ENCODE data around the gene DPAGT1. TPM values are rescaled to one million over a fixed set of nuclear protein-coding genes. Genes with fewer than 3 reads are reported as not detected.
A peak's percentile ranks its signal among the peaks of the same experiment; 100 is the strongest.

Gene DPAGT1
- total RNA-seq, 1 experiment from 2014 or later: 45.1 TPM

GRCh38 chr11:119100246-119100970 is 1.2 kb downstream of the DPAGT1 start:
- Histone ChIP-seq H3K4me2 (ENCODE audit: low read length) (peak overlapping the region; percentile 89), H3K27me3 (ENCODE audit: insufficient read depth, low read length) (no peaks in the 10 kb centered on the region), H3K36me3 (ENCODE audit: control insufficient read depth in 1 of 2, insufficient read depth in 2 of 2, low read length in 2 of 2) (peaks cover 10 to 25% of the 10 kb centered on the region in 2 experiments; a peak in 3 of 4 replicates), H3K27ac (ENCODE audit: low read depth, low read length) (peak overlapping the region; percentile 96), H3K4me1 (ENCODE audit: control insufficient read depth in 1 of 2, insufficient read depth in 2 of 2, low read length in 2 of 2) (peaks cover 30 to 40% of the 10 kb centered on the region in 2 experiments), H3K4me3 (replicated peaks in 1 of 2; ENCODE audit: low read depth in 1 of 2, low read length in 2 of 2) (peak overlapping the region; percentile 58 to 78), H4K20me1 (ENCODE audit: insufficient read depth) (no peaks in the 10 kb centered on the region), H3K9ac (ENCODE audit: low read length) (peak overlapping the region; percentile 81), H3K9me2 (ENCODE audit: insufficient read depth) (no peaks in the 10 kb centered on the region), H2AFZ (ENCODE audit: low read depth, low read length, poor library complexity, severe bottlenecking) (no peak overlapping the region), H3K9me3 (ENCODE audit: control insufficient read depth in 1 of 2, insufficient read depth in 1 of 2, low read depth in 1 of 2, low read length in 2 of 2) (no peaks in the 10 kb centered on the region), H3K79me2 (ENCODE audit: insufficient read depth, low read length) (peaks cover 32% of the 10 kb centered on the region)
- ChIA-PET POLR2A (no interaction called here), CTCF (no interaction called here), RAD21 (ENCODE audit: low non-redundant PET in 1 of 2, low total read pairs in 2 of 2, uncharacterized antibody in 2 of 2, unreplicated experiment in 2 of 2) (no interaction called here)
- ATAC-seq (0 out of 2 replicates have a peak, but pooled peaks have one; percentile 3), DNase-seq (ENCODE audit: low read depth, low spot score) (peak; percentile 61)
- BruUV-seq (replicated peaks): no TSS peak
- intact Hi-C loops (cut with micrococcal nuclease): loop anchor here (2.0 to 10.0 kb wide), 6 partner anchors 68 to 372 kb away; partner anchors contain the start of genes NLRX1 and USP2
- peak in 2 of 3 experiments; percentile 61 to 63; a peak in 4 of 6 replicates for TF ChIP-seq CTCF (IDR thresholded peaks at IDR 0.05 in 2 of 3, conservative IDR thresholded peaks at IDR 0.05 in 1 of 3; ENCODE audit: borderline replicate concordance in 1 of 3, insufficient read depth in 1 of 3, low read depth in 2 of 3, low read length in 2 of 3)
- TF ChIP-seq ZFX (IDR thresholded peaks at IDR 0.05): no peak
- TF ChIP-seq ELF1 (IDR thresholded peaks at IDR 0.05; ENCODE audit: borderline replicate concordance, low read depth): no peak

GRCh38 chr11:119099711-119100110 is 1.9 kb downstream of the DPAGT1 start:
- Histone ChIP-seq H3K79me2 (ENCODE audit: insufficient read depth, low read length) (peaks cover 37% of the 10 kb centered on the region), H4K20me1 (ENCODE audit: insufficient read depth) (no peaks in the 10 kb centered on the region), H3K36me3 (ENCODE audit: control insufficient read depth in 1 of 2, insufficient read depth in 2 of 2, low read length in 2 of 2) (peaks cover 10 to 25% of the 10 kb centered on the region in 2 experiments; a peak in 3 of 4 replicates), H3K27me3 (ENCODE audit: insufficient read depth, low read length) (no peaks in the 10 kb centered on the region), H3K27ac (ENCODE audit: low read depth, low read length) (peak overlapping the region; percentile 96; the same call in 1 of the 2 replicates), H3K9me2 (ENCODE audit: insufficient read depth) (no peaks in the 10 kb centered on the region), H3K9ac (ENCODE audit: low read length) (peak overlapping the region; percentile 81; the same call in 1 of the 2 replicates), H3K4me3 (replicated peaks in 1 of 2; ENCODE audit: low read depth in 1 of 2, low read length in 2 of 2) (peak overlapping the region; percentile 58 to 78), H3K4me2 (ENCODE audit: low read length) (peak overlapping the region; percentile 89), H3K9me3 (ENCODE audit: control insufficient read depth in 1 of 2, insufficient read depth in 1 of 2, low read depth in 1 of 2, low read length in 2 of 2) (no peaks in the 10 kb centered on the region), H3K4me1 (ENCODE audit: control insufficient read depth in 1 of 2, insufficient read depth in 2 of 2, low read length in 2 of 2) (peaks cover 30 to 40% of the 10 kb centered on the region in 2 experiments), H2AFZ (ENCODE audit: low read depth, low read length, poor library complexity, severe bottlenecking) (no peak overlapping the region)
- BruUV-seq (replicated peaks): no TSS peak
- ChIA-PET RAD21 (ENCODE audit: low non-redundant PET in 1 of 2, low total read pairs in 2 of 2, uncharacterized antibody in 2 of 2, unreplicated experiment in 2 of 2) (no interaction called here), POLR2A (no interaction called here), CTCF (interaction anchor here (0.6 to 0.7 kb wide), 2 partner anchors 229 to 332 kb away, joined by 4 to 5 read pairs; no protein-coding TSS in a partner anchor)
- no peak for DNase-seq (ENCODE audit: low read depth, low spot score)
- intact Hi-C loops (cut with micrococcal nuclease): loop anchor here (2.0 to 10.0 kb wide), 6 partner anchors 69 to 373 kb away; partner anchors contain the start of genes NLRX1 and USP2
- ATAC-seq: no peak
- no peak for TF ChIP-seq SIN3A (IDR thresholded peaks at IDR 0.05; ENCODE audit: low read depth)
- no peak for TF ChIP-seq REST (IDR thresholded peaks at IDR 0.05; ENCODE audit: low read depth)
- TF ChIP-seq ZBTB33 (IDR thresholded peaks at IDR 0.05; ENCODE audit: extremely low read depth, insufficient replicate concordance, low read length): no peak
- TF ChIP-seq FOSL1 (IDR thresholded peaks at IDR 0.05; ENCODE audit: low read depth): no peak
